Measurements from ENCODE around the gene TTC9B. TPM values are rescaled to one million over a fixed set of nuclear protein-coding genes. Genes with fewer than 3 reads are reported as not detected.

Gene TTC9B
- total and polyA plus RNA-seq, 4 experiments from 2014 or later: not detected

GRCh38 chr19:40193587-40193849 is 24.7 kb downstream of the TTC9B start:
- Histone ChIP-seq H3K9me3 (ENCODE audit: control insufficient read depth in 1 of 2, low read length in 2 of 2) (no peaks in the 10 kb centered on the region), H3K4me1 (ENCODE audit: insufficient read depth, low read length) (peaks cover 19% of the 10 kb centered on the region), H3K4me3 (ENCODE audit: low read length in 2 of 2) (no peak overlapping the region), H3K27ac (ENCODE audit: low read depth, low read length) (no peak overlapping the region), H3K36me3 (ENCODE audit: insufficient read depth, low read length) (no peaks in the 10 kb centered on the region), H3K27me3 (ENCODE audit: insufficient read depth, low read length) (no peaks in the 10 kb centered on the region)
- Mint-ChIP-seq H3K27ac (peak overlapping the region in 1 of 7 donors; percentile 0), H3K4me3 (peak overlapping the region in 6 of 8 donors; percentile 37 to 81 (median 53)), H3K36me3 (peaks cover 0 to 8% of the 10 kb centered on the region in 2 donors), H3K27me3 (no peaks in the 10 kb centered on the region), H3K9me3 (no peaks in the 10 kb centered on the region), H3K4me1 (peaks cover 22 to 40% (median 30%) of the 10 kb centered on the region in 4 donors)
- intact Hi-C loops (cut with micrococcal nuclease): loop anchor here (10.0 kb wide), 1 partner anchor 49 kb away; no protein-coding TSS in a partner anchor
- ChIA-PET CTCF (ENCODE audit: partially characterized antibody) (no interaction called here), POLR2A (ENCODE audit: partially characterized antibody) (interaction anchor here (0.6 kb wide), 1 partner anchor 13 kb away, joined by 3 read pairs; no protein-coding TSS in a partner anchor)
- no peak for DNase-seq

GRCh38 chr19:40192758-40193586 is 25.2 kb downstream of the TTC9B start:
- no peak for DNase-seq
- Histone ChIP-seq H3K27me3 (ENCODE audit: insufficient read depth, low read length) (no peaks in the 10 kb centered on the region), H3K4me3 (ENCODE audit: low read length in 2 of 2) (no peak overlapping the region), H3K4me1 (ENCODE audit: insufficient read depth, low read length) (peaks cover 19% of the 10 kb centered on the region), H3K36me3 (ENCODE audit: insufficient read depth, low read length) (no peaks in the 10 kb centered on the region), H3K9me3 (ENCODE audit: control insufficient read depth in 1 of 2, low read length in 2 of 2) (no peaks in the 10 kb centered on the region), H3K27ac (ENCODE audit: low read depth, low read length) (no peak overlapping the region)
- intact Hi-C loops (cut with micrococcal nuclease): loop anchor here (10.0 kb wide), 1 partner anchor 48 kb away; no protein-coding TSS in a partner anchor
- peak overlapping the region; percentile 41 to 87 (median 54) for H3K27ac Mint-ChIP-seq
- POLR2A ChIA-PET (ENCODE audit: partially characterized antibody): no interaction called here
- no peaks in the 10 kb centered on the region for H3K27me3 Mint-ChIP-seq
- H3K36me3 Mint-ChIP-seq: peaks cover 0 to 7% of the 10 kb centered on the region in 2 donors
- CTCF ChIA-PET (ENCODE audit: partially characterized antibody): no interaction called here
- H3K9me3 Mint-ChIP-seq: no peaks in the 10 kb centered on the region
- H3K4me1 Mint-ChIP-seq: peaks cover 22 to 40% (median 30%) of the 10 kb centered on the region in 4 donors
- peak overlapping the region; percentile 64 to 81 (median 76) for H3K4me3 Mint-ChIP-seq

- Histone ChIP-seq H3K4me1 (ENCODE audit: insufficient read depth, low read length) (peaks cover 19% of the 10 kb centered on the region), H3K27ac (ENCODE audit: low read depth, low read length) (peak overlapping the region; percentile 31), H3K4me3 (ENCODE audit: low read length in 2 of 2) (peak overlapping the region in 1 of 2 donors; percentile 47), H3K36me3 (ENCODE audit: insufficient read depth, low read length) (no peaks in the 10 kb centered on the region), H3K9me3 (ENCODE audit: control insufficient read depth in 1 of 2, low read length in 2 of 2) (no peaks in the 10 kb centered on the region), H3K27me3 (ENCODE audit: insufficient read depth, low read length) (no peaks in the 10 kb centered on the region)
- ChIA-PET POLR2A (ENCODE audit: partially characterized antibody) (interaction anchor here (0.5 to 2.1 kb wide), 3 partner anchors 37 to 154 kb away, joined by 3 to 6 read pairs (median 3); no protein-coding TSS in a partner anchor), CTCF (ENCODE audit: partially characterized antibody) (interaction anchor here (1.3 to 2.0 kb wide), 2 partner anchors 51 to 222 kb away, joined by 3 to 8 read pairs; no protein-coding TSS in a partner anchor)
- intact Hi-C loops (cut with micrococcal nuclease): loop anchor here (1.0 to 10.0 kb wide), 3 partner anchors 47 to 221 kb away; partner anchors contain the start of genes AKT2 and PSMC4
- no peaks in the 10 kb centered on the region for H3K9me3 Mint-ChIP-seq
- H3K4me3 Mint-ChIP-seq: peak overlapping the region; percentile 71 to 81 (median 76)
- H3K36me3 Mint-ChIP-seq: peaks cover 0 to 6% of the 10 kb centered on the region in 2 donors
- peaks cover 22 to 40% (median 30%) of the 10 kb centered on the region in 4 donors for H3K4me1 Mint-ChIP-seq
- no peaks in the 10 kb centered on the region for H3K27me3 Mint-ChIP-seq
- peak overlapping the region in 3 of 7 donors; percentile 54 to 87 (median 57) for H3K27ac Mint-ChIP-seq
- DNase-seq: peak in 2 of 5 donors; percentile 4 to 6
Measured at GRCh38 chr19:40191836-40192646, 26.1 kb downstream of the TTC9B start.

GRCh38 chr19:40190891-40191835 is 27.0 kb downstream of the TTC9B start, which contains the start of gene MAP3K10:
MAP3K10 (plus strand) TSS chr19:40191426; CDS start chr19:40192032, 606 bp downstream.
- H3K4me3 Mint-ChIP-seq: peak within 1 kb of the TSS; percentile 87 to 94 (median 91)
- H3K27ac ChIP-seq (ENCODE audit: low read depth, low read length): peak within 1 kb of the TSS; percentile 96
- H3K9me3 Mint-ChIP-seq: no peaks in the 10 kb centered on the region
- H3K4me1 ChIP-seq (ENCODE audit: insufficient read depth, low read length): peaks cover 19% of the 10 kb centered on the region
- intact Hi-C loops (cut with micrococcal nuclease): loop anchor here (1.0 to 10.0 kb wide), 3 partner anchors 46 to 220 kb away; partner anchors contain the start of genes AKT2 and PSMC4
- H3K36me3 ChIP-seq (ENCODE audit: insufficient read depth, low read length): no peaks in the 10 kb centered on the region
- peak within 1 kb of the TSS; percentile 66 to 95 for H3K4me3 ChIP-seq (ENCODE audit: low read length in 2 of 2)
- no peaks in the 10 kb centered on the region for H3K27me3 ChIP-seq (ENCODE audit: insufficient read depth, low read length)
- DNase-seq: peak; percentile 67 to 77 (median 70)
- H3K9me3 ChIP-seq (ENCODE audit: control insufficient read depth in 1 of 2, low read length in 2 of 2): no peaks in the 10 kb centered on the region
- H3K4me1 Mint-ChIP-seq: peaks cover 22 to 40% (median 29%) of the 10 kb centered on the region in 4 donors
- H3K27ac Mint-ChIP-seq: peak within 1 kb of the TSS; percentile 92 to 98 (median 96)
- CTCF ChIA-PET (ENCODE audit: partially characterized antibody): interaction anchor here (0.8 to 2.0 kb wide), 4 partner anchors 47 to 221 kb away, joined by 3 to 8 read pairs (median 4); no protein-coding TSS in a partner anchor
- no peaks in the 10 kb centered on the region for H3K27me3 Mint-ChIP-seq
- POLR2A ChIA-PET (ENCODE audit: partially characterized antibody): interaction anchor here (0.5 to 2.1 kb wide), 10 partner anchors 27 to 1073 kb away, joined by 3 to 10 read pairs (median 4); partner anchors contain the start of genes HNRNPUL1, TTC9B, ZNF546 and ZNF780A
- peaks cover 0 to 6% of the 10 kb centered on the region in 2 donors for H3K36me3 Mint-ChIP-seq

GRCh38 chr19:40184273-40184672 is 33.9 kb downstream of the TTC9B start:
- Mint-ChIP-seq H3K36me3 (no peaks in the 10 kb centered on the region), H3K27ac (no peak overlapping the region), H3K27me3 (peaks cover 3 to 6% of the 10 kb centered on the region in 2 donors), H3K9me3 (no peaks in the 10 kb centered on the region), H3K4me3 (no peak overlapping the region), H3K4me1 (no peaks in the 10 kb centered on the region)
- H3K4me3 ChIP-seq (ENCODE audit: low read length in 2 of 2): no peak overlapping the region
- H3K27me3 ChIP-seq (ENCODE audit: insufficient read depth, low read length): no peaks in the 10 kb centered on the region
- no peaks in the 10 kb centered on the region for H3K9me3 ChIP-seq (ENCODE audit: control insufficient read depth in 1 of 2, low read length in 2 of 2)
- DNase-seq: no peak
- CTCF ChIA-PET (ENCODE audit: partially characterized antibody): no interaction called here
- POLR2A ChIA-PET (ENCODE audit: partially characterized antibody): interaction anchor here (0.6 kb wide), 1 partner anchor 40 kb away, joined by 3 read pairs; no protein-coding TSS in a partner anchor
- H3K27ac ChIP-seq (ENCODE audit: low read depth, low read length): no peak overlapping the region
- intact Hi-C loops (cut with micrococcal nuclease): no loop called here
- no peaks in the 10 kb centered on the region for H3K4me1 ChIP-seq (ENCODE audit: insufficient read depth, low read length)
- H3K36me3 ChIP-seq (ENCODE audit: insufficient read depth, low read length): no peaks in the 10 kb centered on the region

- POLR2A ChIA-PET (ENCODE audit: partially characterized antibody): no interaction called here
- CTCF ChIA-PET (ENCODE audit: partially characterized antibody): interaction anchor here (1.8 kb wide), 1 partner anchor 39 kb away, joined by 5 read pairs; no protein-coding TSS in a partner anchor
- peak overlapping the region in 1 of 7 donors; percentile 83 for H3K27ac Mint-ChIP-seq
Measured at GRCh38 chr19:40178756-40179155, 39.4 kb downstream of the TTC9B start.

More at GRCh38 chr19:40178756-40179155, 39.4 kb downstream of the TTC9B start:
- no peak for DNase-seq
- Mint-ChIP-seq H3K4me1 (no peaks in the 10 kb centered on the region), H3K36me3 (no peaks in the 10 kb centered on the region), H3K27me3 (peaks cover 8 to 11% of the 10 kb centered on the region in 2 donors), H3K4me3 (no peak overlapping the region), H3K9me3 (no peaks in the 10 kb centered on the region)
- Histone ChIP-seq H3K9me3 (ENCODE audit: control insufficient read depth in 1 of 2, low read length in 2 of 2) (no peaks in the 10 kb centered on the region), H3K27ac (ENCODE audit: low read depth, low read length) (no peak overlapping the region), H3K4me1 (ENCODE audit: insufficient read depth, low read length) (no peaks in the 10 kb centered on the region), H3K27me3 (ENCODE audit: insufficient read depth, low read length) (no peaks in the 10 kb centered on the region), H3K36me3 (ENCODE audit: insufficient read depth, low read length) (no peaks in the 10 kb centered on the region), H3K4me3 (ENCODE audit: low read length in 2 of 2) (no peak overlapping the region)
- intact Hi-C loops (cut with micrococcal nuclease): no loop called here
